T-helper 2 cell treated with Interferon-gamma antibody and Interleukin-4, amounts not matched to agents 5 μg/mL and 100 μg/mL, for 36 hours (primary cell): ENCODE results near the gene MRPS25.
A peak's percentile ranks its signal among the peaks of the same experiment; 100 is the strongest.

Experiments
- DNase-seq: peaks from one replicate; pipeline ENCODE4 v3.0.0; 2021; ENCODE audit warnings: low spot score
- H3K27ac Mint-ChIP-seq: one replicate; pipeline ENCODE4 v1.8.0; 2021; ENCODE audit warnings: mild to moderate bottlenecking, mixed read lengths
- H3K27me3 Mint-ChIP-seq: one replicate; pipeline ENCODE4 v1.8.0; 2021; ENCODE audit warnings: low read depth, mixed read lengths
- H3K36me3 Mint-ChIP-seq: one replicate; pipeline ENCODE4 v1.8.0; 2021; ENCODE audit warnings: low read depth, mixed read lengths
- H3K4me1 Mint-ChIP-seq: one replicate; pipeline ENCODE4 v1.8.0; 2021; ENCODE audit warnings: low read depth, mixed read lengths
- H3K4me3 Mint-ChIP-seq: one replicate; pipeline ENCODE4 v1.8.0; 2022; ENCODE audit warnings: mild to moderate bottlenecking, moderate library complexity, mixed read lengths
- H3K9me3 Mint-ChIP-seq: one replicate; pipeline ENCODE4 v1.8.0; 2021; ENCODE audit warnings: mixed read lengths

Gene MRPS25

DNA sequence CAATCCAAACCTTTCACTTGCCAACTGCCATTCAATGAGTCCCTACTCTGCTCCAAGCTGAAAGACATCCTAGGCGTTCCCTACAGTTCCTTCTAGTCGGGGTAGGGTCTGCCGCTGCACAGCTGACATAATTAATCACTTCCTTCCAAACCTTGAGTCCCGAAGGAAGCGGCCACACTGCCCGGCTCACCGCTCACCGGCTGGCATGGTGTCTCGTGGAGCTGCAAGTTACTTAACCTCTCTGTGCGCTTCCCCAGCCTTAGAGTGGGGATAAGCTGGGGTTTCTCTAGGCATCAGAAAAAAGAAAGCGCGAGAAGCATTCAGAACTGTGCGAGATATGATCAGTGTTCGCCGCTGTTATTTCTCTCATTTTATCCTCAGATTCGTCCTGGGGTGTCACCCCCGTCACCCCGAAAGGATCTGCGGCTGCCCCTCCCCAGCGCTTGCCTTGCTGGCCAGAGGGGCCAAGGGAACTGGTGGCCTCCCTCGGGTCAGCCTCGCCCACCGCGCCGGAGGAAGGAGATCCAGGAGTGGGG lies 748 bp downstream of the MRPS25 start:
- peaks cover 18% of the 10 kb centered on the region for H3K4me1 Mint-ChIP-seq
- no peak for DNase-seq
- no peaks in the 10 kb centered on the region for H3K27me3 Mint-ChIP-seq
- H3K27ac Mint-ChIP-seq, result peak overlapping the region; percentile 94
- peaks cover 9% of the 10 kb centered on the region for H3K36me3 Mint-ChIP-seq
- peak overlapping the region; percentile 96 for H3K4me3 Mint-ChIP-seq
- H3K9me3 Mint-ChIP-seq, result no peaks in the 10 kb centered on the region

- peaks cover 9% of the 10 kb centered on the region for H3K36me3 Mint-ChIP-seq
- H3K27ac Mint-ChIP-seq, result peak overlapping the region; percentile 94
- no peaks in the 10 kb centered on the region for H3K27me3 Mint-ChIP-seq
- no peaks in the 10 kb centered on the region for H3K9me3 Mint-ChIP-seq
- H3K4me1 Mint-ChIP-seq, result peaks cover 18% of the 10 kb centered on the region
- H3K4me3 Mint-ChIP-seq, result peak overlapping the region; percentile 96
- DNase-seq, result no peak
Measured at GRCh38 chr3:15063656-15064286, 1.3 kb downstream of the MRPS25 start.

DNA sequence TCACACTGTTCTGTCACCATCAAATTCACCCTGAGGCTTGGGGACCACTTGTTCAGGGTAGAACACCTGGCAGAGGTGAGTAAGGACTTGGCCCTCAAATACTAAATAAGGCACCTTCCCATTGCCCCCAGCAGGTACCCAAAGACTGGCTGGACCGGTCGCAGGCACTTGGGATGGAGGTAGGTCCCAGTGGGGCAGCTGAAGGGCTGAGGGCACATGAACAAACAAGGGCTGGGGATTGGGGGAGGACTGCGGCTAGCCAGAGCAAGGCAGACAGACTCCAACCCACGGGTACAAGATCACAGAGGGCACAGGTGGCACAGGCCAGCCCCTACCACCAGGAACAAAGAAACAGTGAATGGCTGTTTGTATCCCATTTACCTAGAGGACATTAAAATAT lies 1.9 kb downstream of the MRPS25 start:
- Mint-ChIP-seq H3K4me3 (peak overlapping the region; percentile 96), H3K9me3 (no peaks in the 10 kb centered on the region), H3K4me1 (peaks cover 18% of the 10 kb centered on the region), H3K36me3 (peaks cover 14% of the 10 kb centered on the region), H3K27ac (peak overlapping the region; percentile 39), H3K27me3 (no peaks in the 10 kb centered on the region)
- no peak for DNase-seq

DNA sequence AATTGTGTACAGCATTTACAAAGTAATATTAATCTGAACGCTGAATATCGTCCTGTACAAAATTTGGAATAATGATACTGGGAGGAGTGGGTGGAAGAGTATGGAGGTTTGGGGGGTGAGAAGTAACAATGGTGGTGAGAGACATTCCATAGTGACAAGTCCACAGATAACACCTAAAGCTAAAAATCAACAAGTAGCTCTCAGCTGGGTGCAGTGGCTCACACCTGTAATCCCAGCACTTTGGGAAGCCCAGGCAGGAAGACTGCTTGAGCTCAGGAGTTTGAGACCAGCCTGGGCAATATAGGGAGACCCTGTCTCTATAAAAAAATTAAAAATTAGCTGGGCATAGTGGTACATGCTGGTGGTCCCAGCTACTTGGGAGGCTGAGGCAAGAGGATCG lies 5.1 kb downstream of the MRPS25 start:
- no peak overlapping the region for H3K27ac Mint-ChIP-seq
- H3K36me3 Mint-ChIP-seq, result peaks cover 31% of the 10 kb centered on the region
- no peaks in the 10 kb centered on the region for H3K27me3 Mint-ChIP-seq
- H3K4me1 Mint-ChIP-seq, result peaks cover 25% of the 10 kb centered on the region
- no peak for DNase-seq
- no peaks in the 10 kb centered on the region for H3K9me3 Mint-ChIP-seq
- no peak overlapping the region for H3K4me3 Mint-ChIP-seq

GRCh38 chr3:15056676-15057404 lies 8.3 kb downstream of the MRPS25 start:
- Mint-ChIP-seq H3K36me3 (peaks cover 44% of the 10 kb centered on the region), H3K27me3 (no peaks in the 10 kb centered on the region), H3K27ac (no peak overlapping the region), H3K4me3 (no peak overlapping the region), H3K4me1 (peaks cover 17% of the 10 kb centered on the region), H3K9me3 (no peaks in the 10 kb centered on the region)
- DNase-seq, result no peak

GRCh38 chr3:15055019-15055557 lies 10.0 kb downstream of the MRPS25 start:
- Mint-ChIP-seq H3K9me3 (no peaks in the 10 kb centered on the region), H3K36me3 (peaks cover 43% of the 10 kb centered on the region), H3K4me1 (peaks cover 20% of the 10 kb centered on the region), H3K4me3 (peak overlapping the region; percentile 56), H3K27ac (peak overlapping the region; percentile 89), H3K27me3 (no peaks in the 10 kb centered on the region)
- DNase-seq, result peak; percentile 74

GRCh38 chr3:15053541-15053940 lies 11.6 kb downstream of the MRPS25 start:
- H3K4me1 Mint-ChIP-seq, result peaks cover 20% of the 10 kb centered on the region
- H3K36me3 Mint-ChIP-seq, result peaks cover 43% of the 10 kb centered on the region
- no peak overlapping the region for H3K27ac Mint-ChIP-seq
- no peaks in the 10 kb centered on the region for H3K27me3 Mint-ChIP-seq
- H3K9me3 Mint-ChIP-seq, result no peaks in the 10 kb centered on the region
- DNase-seq, result no peak
- H3K4me3 Mint-ChIP-seq, result no peak overlapping the region

GRCh38 chr3:15052335-15053242 lies 12.5 kb downstream of the MRPS25 start:
- Mint-ChIP-seq H3K4me1 (peaks cover 20% of the 10 kb centered on the region), H3K27me3 (no peaks in the 10 kb centered on the region), H3K27ac (no peak overlapping the region), H3K4me3 (no peak overlapping the region), H3K9me3 (no peaks in the 10 kb centered on the region), H3K36me3 (peaks cover 42% of the 10 kb centered on the region)
- no peak for DNase-seq

DNA sequence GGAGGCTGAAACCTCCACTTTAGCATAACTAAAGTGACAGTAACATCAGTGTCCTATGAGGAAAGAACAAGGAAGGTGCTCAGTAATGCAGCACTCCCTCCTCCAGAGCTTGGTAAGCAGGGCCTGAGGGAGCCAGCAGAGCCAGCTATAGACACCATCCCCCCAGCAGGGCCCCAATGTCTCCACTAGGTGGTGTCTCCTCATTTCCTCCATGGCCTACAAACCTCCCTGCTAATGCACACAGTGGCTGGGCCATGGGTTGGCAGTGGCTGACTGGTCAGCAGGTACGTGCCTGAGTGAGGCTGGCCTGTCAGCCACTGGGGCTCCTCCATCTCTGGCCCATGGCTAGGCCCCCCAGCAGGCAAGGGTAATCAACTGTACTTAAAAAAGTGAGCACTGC lies 13.6 kb downstream of the MRPS25 start:
- peaks cover 17% of the 10 kb centered on the region for H3K4me1 Mint-ChIP-seq
- H3K36me3 Mint-ChIP-seq, result peaks cover 45% of the 10 kb centered on the region
- H3K27me3 Mint-ChIP-seq, result no peaks in the 10 kb centered on the region
- peak; percentile 20 for DNase-seq
- H3K4me3 Mint-ChIP-seq, result no peak overlapping the region
- no peaks in the 10 kb centered on the region for H3K9me3 Mint-ChIP-seq
- no peak overlapping the region for H3K27ac Mint-ChIP-seq

DNA sequence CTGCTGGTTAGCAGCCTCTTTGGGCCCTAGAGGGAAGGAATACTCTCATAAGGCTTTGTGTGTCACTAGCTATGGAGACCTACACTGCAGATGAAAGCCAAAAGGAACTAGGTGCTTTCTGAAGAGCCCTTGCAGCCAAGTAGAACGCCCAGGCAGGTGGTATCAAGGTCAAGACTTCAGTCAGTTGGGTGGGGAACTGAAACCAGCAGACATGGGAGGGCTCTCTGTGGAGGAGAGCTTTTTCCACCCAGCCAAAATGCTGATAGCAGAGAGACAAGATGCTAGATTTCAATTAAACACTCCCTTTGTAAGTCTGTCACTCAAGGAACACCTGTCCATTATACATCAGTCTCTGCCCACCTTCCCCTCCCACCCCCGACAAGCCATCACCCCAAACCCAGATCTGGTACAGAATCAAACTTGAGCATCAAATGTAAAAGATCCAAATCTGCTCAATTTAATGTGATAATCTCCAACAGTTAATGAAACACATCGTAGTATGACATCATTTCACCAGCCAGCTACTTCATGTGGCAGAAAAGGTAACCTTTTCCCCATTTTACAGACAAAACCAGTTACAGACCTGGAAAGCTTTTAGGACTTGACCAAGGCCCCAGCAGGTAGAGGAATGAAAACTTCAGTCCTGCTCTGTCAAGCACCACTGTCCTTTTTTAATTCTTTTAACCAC lies 14.6 kb downstream of the MRPS25 start:
- Mint-ChIP-seq H3K9me3 (no peaks in the 10 kb centered on the region), H3K4me1 (peaks cover 16% of the 10 kb centered on the region), H3K27me3 (no peaks in the 10 kb centered on the region), H3K4me3 (no peak overlapping the region), H3K27ac (no peak overlapping the region), H3K36me3 (peaks cover 46% of the 10 kb centered on the region)
- DNase-seq, result no peak

DNA sequence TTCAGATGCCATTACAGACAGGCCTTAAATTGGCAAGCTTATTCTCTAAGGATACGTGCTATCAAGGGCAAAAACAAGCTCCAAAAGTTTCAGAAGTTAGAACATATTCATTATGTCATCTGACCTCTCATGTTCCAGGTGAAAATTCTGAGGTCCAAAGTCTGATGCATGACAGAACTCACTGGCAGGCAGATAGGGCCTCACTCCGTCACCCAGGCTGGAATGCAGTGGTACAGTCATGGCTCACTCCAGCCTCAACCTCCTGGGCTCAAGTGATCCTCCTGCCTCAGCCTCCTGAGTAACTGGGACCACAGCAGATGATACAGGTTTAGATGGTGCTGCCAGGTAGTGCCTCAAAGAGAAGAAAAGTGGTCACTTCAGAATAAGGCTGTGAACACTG lies 15.5 kb downstream of the MRPS25 start:
- no peak for DNase-seq
- peaks cover 45% of the 10 kb centered on the region for H3K36me3 Mint-ChIP-seq
- no peak overlapping the region for H3K27ac Mint-ChIP-seq
- no peaks in the 10 kb centered on the region for H3K9me3 Mint-ChIP-seq
- H3K4me3 Mint-ChIP-seq, result no peak overlapping the region
- H3K27me3 Mint-ChIP-seq, result no peaks in the 10 kb centered on the region
- H3K4me1 Mint-ChIP-seq, result peaks cover 10% of the 10 kb centered on the region

DNA sequence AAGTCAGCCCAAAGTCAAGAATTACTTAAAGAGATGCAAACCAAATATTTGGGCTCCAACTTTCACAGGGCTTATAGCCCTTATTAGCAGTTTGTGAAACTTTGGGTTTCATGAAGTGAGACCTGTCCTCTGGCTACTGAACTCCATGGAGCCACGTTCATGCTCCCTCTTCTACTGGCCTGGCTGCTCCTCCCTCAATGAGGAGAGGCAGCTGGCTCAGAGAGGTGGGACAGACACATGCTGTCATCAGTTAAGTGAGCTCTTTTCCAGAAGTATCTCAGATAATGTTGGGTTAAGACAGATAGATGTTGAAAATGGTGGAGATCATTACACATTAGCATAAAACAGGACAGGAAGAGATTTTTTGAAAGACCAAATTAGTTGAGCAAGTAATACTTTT lies 19.4 kb downstream of the MRPS25 start:
- peaks cover 59% of the 10 kb centered on the region for H3K36me3 Mint-ChIP-seq
- H3K4me1 Mint-ChIP-seq, result peaks cover 12% of the 10 kb centered on the region
- H3K27ac Mint-ChIP-seq, result no peak overlapping the region
- H3K4me3 Mint-ChIP-seq, result no peak overlapping the region
- H3K27me3 Mint-ChIP-seq, result no peaks in the 10 kb centered on the region
- no peaks in the 10 kb centered on the region for H3K9me3 Mint-ChIP-seq
- DNase-seq, result no peak

- peak overlapping the region; percentile 6 for H3K27ac Mint-ChIP-seq
- H3K36me3 Mint-ChIP-seq, result peaks cover 61% of the 10 kb centered on the region
- peaks cover 10% of the 10 kb centered on the region for H3K4me1 Mint-ChIP-seq
- DNase-seq, result no peak
- no peaks in the 10 kb centered on the region for H3K9me3 Mint-ChIP-seq
- H3K4me3 Mint-ChIP-seq, result no peak overlapping the region
- no peaks in the 10 kb centered on the region for H3K27me3 Mint-ChIP-seq
Measured at GRCh38 chr3:15044326-15044725, 20.8 kb downstream of the MRPS25 start.
